Mesangial cell (primary cell): ENCODE measurements around the gene PABPN1. TPM values are rescaled to one million over a fixed set of nuclear protein-coding genes. Genes with fewer than 3 reads are reported as not detected.

ENCODE experiments used
- total RNA-seq: library from RNA; depleted of rRNA; stranded (reverse); fragments of >200 nt; gene quantifications from 2 replicates; pipeline ENCODE4 v1.2.3, GENCODE V29; 2015

Gene PABPN1, protein sequence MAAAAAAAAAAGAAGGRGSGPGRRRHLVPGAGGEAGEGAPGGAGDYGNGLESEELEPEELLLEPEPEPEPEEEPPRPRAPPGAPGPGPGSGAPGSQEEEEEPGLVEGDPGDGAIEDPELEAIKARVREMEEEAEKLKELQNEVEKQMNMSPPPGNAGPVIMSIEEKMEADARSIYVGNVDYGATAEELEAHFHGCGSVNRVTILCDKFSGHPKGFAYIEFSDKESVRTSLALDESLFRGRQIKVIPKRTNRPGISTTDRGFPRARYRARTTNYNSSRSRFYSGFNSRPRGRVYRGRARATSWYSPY
- 58.4 and 59.0 TPM in 2 replicates for total RNA-seq

DNA sequence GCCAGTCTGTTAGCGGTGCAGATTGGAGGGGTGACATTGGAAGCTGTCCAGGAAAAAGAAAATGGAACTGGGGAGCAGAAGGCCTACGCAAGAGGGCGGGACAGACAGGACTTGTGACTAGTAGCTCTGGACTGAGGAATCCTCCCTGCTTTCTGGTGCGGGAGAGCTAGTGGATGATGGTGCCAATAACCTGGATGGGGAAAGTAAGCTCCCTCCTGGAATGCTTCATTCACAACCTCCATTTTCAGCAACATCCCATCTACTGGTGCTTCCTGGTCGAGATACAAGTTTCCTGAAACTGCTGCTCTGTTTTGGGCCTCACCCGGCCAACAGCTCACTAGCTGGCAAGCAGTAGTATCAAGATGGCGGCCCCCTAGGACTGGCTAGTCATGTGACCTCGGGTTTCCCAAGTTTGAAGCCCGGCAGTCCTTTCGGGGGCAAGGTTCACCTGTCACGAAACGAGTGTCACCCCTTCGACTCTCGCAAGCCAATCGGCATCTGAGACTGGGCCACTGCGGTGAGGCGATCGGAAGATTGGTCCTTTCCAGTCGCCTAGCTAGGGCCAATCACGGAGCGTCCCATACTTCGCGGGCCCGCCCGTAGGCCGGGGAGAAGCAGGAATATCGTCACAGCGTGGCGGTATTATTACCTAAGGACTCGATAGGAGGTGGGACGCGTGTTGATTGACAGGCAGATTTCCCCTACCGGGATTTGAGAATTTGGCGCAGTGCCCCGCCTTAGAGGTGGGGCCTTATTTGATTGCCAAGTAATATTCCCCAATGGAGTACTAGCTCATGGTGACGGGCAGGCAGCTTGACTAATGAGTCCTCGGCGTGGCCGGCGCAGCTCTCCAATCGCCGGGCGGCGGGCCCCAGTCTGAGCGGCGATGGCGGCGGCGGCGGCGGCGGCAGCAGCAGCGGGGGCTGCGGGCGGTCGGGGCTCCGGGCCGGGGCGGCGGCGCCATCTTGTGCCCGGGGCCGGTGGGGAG is at the start of gene PABPN1:
TSS of gene PABPN1 (plus strand) at position 874 of the 988 bp plus-strand sequence. CDS start at position 887, 13 bp downstream.

DNA sequence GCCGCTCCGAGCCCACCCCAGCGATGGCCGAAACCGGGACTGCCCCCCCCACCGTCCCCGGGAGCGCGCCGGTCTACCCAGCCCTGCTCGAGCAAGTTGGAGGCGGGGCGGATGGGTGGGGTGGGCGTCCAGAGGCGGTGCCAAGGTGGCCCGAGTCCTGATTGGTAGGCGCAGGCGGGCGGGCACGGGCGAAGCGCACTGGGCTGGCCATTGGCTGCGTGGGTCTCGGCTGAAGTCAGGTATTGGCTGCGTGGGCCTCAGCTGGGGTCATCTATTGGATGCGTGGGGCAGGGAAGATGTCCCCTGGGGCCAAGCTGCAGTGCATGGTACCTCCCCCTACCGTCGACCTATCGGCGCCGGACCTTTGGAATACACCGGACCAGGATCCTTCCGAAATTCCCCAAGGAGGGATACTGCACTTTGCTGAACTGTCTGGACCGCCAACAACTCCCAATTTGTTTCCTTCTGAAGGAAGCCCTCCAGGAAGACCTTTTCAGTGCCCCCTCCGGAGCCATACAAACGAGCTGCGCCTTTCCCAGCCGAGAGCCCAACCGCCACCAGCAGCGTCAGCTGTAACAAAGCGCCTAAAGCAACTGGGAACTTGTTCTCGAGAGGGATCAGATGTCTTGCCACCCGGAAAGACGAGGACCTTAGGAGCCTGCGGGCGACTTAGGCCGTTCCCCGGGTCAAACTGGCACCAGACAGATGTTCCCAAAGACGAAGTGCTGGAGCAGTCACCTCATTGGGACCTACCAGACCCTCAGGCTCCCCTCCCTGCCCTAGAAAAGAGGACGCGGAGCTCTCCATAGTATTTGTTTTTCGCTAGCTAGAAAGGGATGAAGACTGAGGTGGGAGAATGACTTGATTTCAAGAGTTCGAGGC is 35.0 kb upstream of the PABPN1 start, which contains the start of gene HOMEZ:
TSS of gene HOMEZ (minus strand) at position 113 of the 882 bp plus-strand sequence. CDS start 180 bp downstream, outside the sequence.

DNA sequence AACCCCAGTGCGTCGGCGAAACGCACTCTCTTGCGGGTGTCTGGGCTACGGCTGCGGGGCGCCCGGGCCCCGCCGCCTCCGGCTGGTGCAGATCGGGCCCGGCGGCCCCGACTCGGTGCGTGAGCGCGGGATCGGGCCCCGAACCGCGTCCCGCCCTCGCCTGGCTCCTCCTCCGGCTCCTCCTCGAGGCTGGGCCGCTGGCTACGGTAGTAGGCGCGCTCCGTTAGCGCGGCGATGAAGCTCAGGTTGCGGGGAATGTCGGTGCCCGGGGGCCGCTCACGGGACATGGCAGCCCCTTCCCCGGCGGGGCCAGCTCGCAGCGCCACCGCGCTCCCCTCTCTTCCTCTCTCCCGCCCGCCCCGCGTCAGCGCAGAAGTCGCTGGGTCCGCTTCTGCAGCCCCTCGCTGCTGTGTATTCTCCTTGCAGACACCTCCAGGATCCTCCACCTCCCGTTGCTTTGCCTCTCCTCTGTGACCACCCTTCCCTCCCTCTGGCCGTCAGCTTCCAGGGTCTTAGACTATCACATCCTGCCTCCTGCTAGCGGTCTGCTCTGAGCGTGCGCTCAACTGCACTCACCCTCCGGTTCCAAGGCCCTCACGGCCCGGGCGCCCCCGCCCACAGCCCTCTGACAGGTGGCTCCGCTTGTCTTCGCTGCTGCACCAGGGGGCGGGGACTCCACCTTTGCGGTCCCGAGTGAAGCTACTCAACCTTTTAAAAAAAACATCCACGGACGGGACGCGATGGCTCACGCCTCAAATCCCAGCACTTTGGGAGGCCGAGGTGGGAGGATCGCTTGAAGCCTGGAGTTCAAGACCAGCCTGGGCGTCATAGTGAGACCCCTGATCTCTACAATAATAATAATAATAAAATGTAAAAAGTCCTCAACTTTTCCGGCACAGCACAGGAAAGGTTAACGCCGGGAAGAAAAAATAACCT is 18.7 kb upstream of the PABPN1 start, which contains the start of gene PPP1R3E:
TSS of gene PPP1R3E (minus strand) at position 570 of the 936 bp plus-strand sequence. CDS start at position 287, 283 bp downstream.

DNA sequence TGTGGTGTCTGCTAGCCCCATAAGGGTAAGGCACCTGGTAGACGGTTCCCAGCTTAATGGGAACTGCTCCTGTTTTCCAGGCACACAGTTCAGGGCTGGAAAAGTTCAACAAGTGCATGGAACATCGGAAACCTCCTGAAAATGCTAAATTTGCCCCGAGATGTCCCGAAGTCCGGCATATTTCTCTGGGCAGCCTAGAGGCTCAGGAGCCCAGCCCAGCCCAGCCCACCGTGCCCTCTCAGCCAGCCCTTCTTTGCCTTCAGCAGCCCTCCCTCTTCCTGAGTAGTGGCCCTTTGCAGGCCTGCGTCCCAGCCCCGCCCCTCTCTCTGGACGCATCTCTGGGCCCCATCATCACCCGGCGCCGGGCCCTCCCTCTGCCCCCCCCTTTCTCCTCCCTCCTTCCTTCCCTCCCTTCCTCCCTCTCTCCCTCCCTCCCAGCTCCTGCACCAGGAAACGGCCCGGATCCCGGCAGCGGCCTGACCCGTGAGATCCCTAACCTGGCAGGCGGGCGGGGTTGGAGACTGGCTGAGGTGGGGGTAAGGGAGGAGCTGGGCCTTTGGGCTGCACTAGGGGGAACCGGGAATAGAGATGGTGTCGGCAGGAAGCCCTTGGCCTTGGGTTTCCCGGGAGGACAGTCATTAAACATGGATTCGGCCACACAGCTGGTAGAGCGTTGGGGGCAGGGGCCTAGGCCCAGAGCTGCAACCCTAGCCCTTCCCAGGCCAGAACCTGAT is 14.7 kb upstream of the PABPN1 start, which contains the start of gene BCL2L2:
TSS of gene BCL2L2 (plus strand) at position 422 of the 734 bp plus-strand sequence. CDS start 935 bp downstream, outside the sequence.

DNA sequence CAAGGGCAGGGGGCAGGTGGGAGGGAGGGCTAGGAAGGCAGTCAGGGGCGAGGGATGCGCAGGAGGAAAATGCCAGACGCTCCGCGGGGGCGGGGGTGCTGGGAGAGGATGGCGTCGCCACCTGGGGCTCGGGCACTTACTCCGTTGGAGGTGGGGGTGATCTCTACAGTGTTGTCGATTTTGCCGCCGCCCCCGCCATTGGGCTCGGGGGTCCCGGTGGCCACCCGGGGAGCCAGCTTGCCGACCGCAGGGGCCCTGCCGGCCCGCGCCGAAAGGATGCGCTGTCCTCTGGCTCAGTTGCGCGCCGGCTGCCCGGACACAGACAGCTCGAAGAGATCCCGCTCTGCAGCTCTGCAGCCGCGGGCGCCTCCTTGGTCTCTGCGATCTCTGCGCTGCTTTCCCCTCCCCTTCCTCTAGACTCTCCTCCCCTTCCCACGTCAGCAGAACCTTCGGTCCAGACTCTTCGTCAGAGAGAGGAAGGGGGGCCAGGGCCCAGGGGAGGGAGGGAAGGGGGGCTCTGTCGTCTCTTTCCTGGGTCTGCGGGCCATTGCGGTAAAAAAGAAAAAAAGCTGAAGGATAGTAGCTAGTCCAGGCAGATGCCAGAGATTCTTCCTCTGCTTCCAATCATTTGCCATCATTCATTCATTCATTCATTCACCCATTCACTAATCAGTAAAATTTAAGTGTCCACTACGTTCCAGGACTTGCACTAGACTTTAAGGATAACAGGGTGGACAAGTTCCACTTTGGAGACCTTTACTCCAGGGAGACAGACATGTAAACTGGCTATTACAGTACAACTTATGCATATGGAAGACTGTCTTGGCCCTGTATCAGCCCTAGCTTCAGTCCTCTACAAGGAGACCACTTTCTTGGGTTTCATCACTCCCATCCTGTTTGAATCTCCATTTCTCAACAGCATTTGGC is 31.5 kb downstream of the PABPN1 start, which contains the start of gene SLC22A17:
TSS of gene SLC22A17 (minus strand) at position 382 of the 927 bp plus-strand sequence.

DNA sequence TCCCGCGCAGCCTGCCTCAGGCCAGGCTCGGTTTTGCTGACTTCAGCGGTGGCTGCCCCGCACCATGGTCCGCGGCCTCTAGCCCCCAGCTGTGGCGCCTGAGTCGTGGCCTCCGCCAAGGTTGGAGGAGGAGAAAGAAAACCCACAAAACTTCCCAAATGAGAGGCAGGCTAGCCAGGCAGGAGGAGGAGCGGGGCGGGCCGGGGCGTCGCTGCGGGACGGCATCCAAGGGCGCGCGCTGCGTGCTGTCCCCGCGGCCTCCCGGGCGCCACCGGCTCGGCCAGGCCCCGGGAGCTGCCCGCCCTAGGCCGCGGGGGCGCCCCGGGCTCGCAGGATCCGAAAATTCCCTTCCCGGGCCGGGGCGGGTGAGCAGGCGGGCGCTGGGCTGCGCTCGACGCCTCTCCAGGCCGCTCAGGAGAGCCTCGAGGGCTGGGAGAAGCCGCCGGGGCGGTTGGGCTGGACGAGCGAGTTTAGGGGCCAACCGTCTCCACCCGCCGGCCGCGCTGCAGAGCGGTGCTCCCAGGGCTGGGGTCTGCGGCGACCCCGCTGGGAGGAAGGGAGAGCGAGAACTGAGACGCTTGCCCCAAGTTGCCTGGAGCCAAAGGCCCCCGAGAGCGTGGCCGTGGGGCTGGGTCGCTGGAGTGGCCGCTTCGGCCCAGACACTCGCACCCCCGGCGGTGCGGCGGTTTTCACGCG is 43.9 kb downstream of the PABPN1 start, which contains the start of gene EFS:
TSS of gene EFS (minus strand) at position 137 of the 696 bp plus-strand sequence. CDS start 147 bp downstream, outside the sequence.

GRCh38 chr14:23372509-23372908 is 51.3 kb downstream of the PABPN1 start, which contains the start of gene IL25:
Gene IL25, plus strand, starts transcription at chr14:23372809.

Other genes with a start within 250 kb of the PABPN1 start
- gene ACIN1, start 226.3 kb upstream of the PABPN1 start, total RNA-seq: 55.4 and 55.8 TPM in 2 replicates
- gene C14orf119, start 226.0 kb upstream of the PABPN1 start, total RNA-seq: 44.7 and 47.3 TPM in 2 replicates
- gene CIROP, start 216.5 kb upstream of the PABPN1 start, total RNA-seq: not detected in 2 replicates
- not detected in 2 replicates for gene CEBPE, start 202.2 kb upstream of the PABPN1 start, total RNA-seq
- gene SLC7A8, start 137.8 kb upstream of the PABPN1 start, total RNA-seq: 0.98 and 7.2 TPM in 2 replicates
- gene RNF212B, start 83.5 kb upstream of the PABPN1 start, total RNA-seq: not detected in 2 replicates
- gene HOMEZ, start 35.3 kb upstream of the PABPN1 start, total RNA-seq: 9.1 and 11.1 TPM in 2 replicates
- gene PPP1R3E, start 18.6 kb upstream of the PABPN1 start, total RNA-seq: 0.98 and 3.2 TPM in 2 replicates
- 13.5 and 15.5 TPM in 2 replicates for gene BCL2L2, start 14.6 kb upstream of the PABPN1 start, total RNA-seq
- gene SLC22A17, start 31.4 kb downstream of the PABPN1 start, total RNA-seq: 16.9 and 34.9 TPM in 2 replicates
- gene EFS, start 43.7 kb downstream of the PABPN1 start, total RNA-seq: 10.4 and 14.7 TPM in 2 replicates
- gene IL25, start 51.4 kb downstream of the PABPN1 start, total RNA-seq: not detected in 2 replicates
- gene CMTM5, start 55.6 kb downstream of the PABPN1 start, total RNA-seq: 0.25 TPM in 1 of 2 replicates, not detected in the other
- gene MYH6, start 86.8 kb downstream of the PABPN1 start, total RNA-seq: not detected in 2 replicates
- gene MYH7, start 114.2 kb downstream of the PABPN1 start, total RNA-seq: not detected in 2 replicates
- gene NGDN, start 148.2 kb downstream of the PABPN1 start, total RNA-seq: 32.5 and 46.3 TPM in 2 replicates
- gene ZFHX2, start 230.3 kb downstream of the PABPN1 start, total RNA-seq: 0.49 and 1.6 TPM in 2 replicates
- 8.4 and 9.8 TPM in 2 replicates for gene THTPA, start 234.8 kb downstream of the PABPN1 start, total RNA-seq
- 61.3 and 101 TPM in 2 replicates for gene AP1G2, start 246.3 kb downstream of the PABPN1 start, total RNA-seq